WTC11 (cell line): ENCODE results near the gene COPZ2. TPM values are rescaled to one million over a fixed set of nuclear protein-coding genes. Genes with fewer than 3 reads are reported as not detected.
"Not testable (repeated sequence)": the region's sequence is repeated elsewhere in the genome, so short reads cannot be mapped to it uniquely, and the experiment has no call there.

Experiments used
- ATAC-seq: fragments of 200-7000 bp; cut with Tn5 transposase; 2 replicates; pipeline ENCODE4 v1.10.0; 2021; ENCODE audit warnings: mild to moderate bottlenecking, moderate library complexity
- CTCF ChIA-PET: fragments of 300-600 bp; sonication (Branson Sonifier 250); formaldehyde crosslinking; loops from one replicate; lab custom pipeline; 2021; ENCODE audit warnings: antibody characterized with exemption; lab: Charles Lee
- POLR2A ChIA-PET: fragments of 350-600 bp; sonication (Branson Sonifier 250); formaldehyde crosslinking; loops from one replicate; lab custom pipeline; 2021; ENCODE audit warnings: antibody characterized with exemption; lab: Charles Lee
- DNase-seq: peaks from one replicate; pipeline ENCODE4 v3.0.0; 2021; ENCODE audit warnings: low spot score
- H3K27ac Mint-ChIP-seq: 2 replicates; pipeline ENCODE4 v1.8.0; 2021; ENCODE audit warnings: mixed read lengths
- H3K27me3 Mint-ChIP-seq: 2 replicates; pipeline ENCODE4 v1.8.0; 2021; ENCODE audit warnings: low read depth, mild to moderate bottlenecking, moderate library complexity, mixed read lengths
- H3K36me3 Mint-ChIP-seq: 2 replicates; pipeline ENCODE4 v1.8.0; 2021; ENCODE audit warnings: mixed read lengths
- H3K4me1 Mint-ChIP-seq: 2 replicates; pipeline ENCODE4 v1.8.0; 2022; ENCODE audit warnings: mixed read lengths
- H3K4me3 Mint-ChIP-seq: 2 replicates; pipeline ENCODE4 v1.8.0; 2021; ENCODE audit warnings: mild to moderate bottlenecking, moderate library complexity, mixed read lengths
- H3K9me3 Mint-ChIP-seq: 2 replicates; pipeline ENCODE4 v1.8.0; 2021; ENCODE audit warnings: mixed read lengths
- CREB1 ChIP-seq: sonication (generic); formaldehyde crosslinking; IDR thresholded peaks from 2 replicates; pipeline ENCODE4 v1.8.0; 2023; ENCODE audit warnings: mild to moderate bottlenecking, missing genetic modification reagents
- GABPB1 ChIP-seq: sonication (generic); formaldehyde crosslinking; IDR thresholded peaks from 2 replicates; pipeline ENCODE4 v1.8.1; 2023; ENCODE audit warnings: mild to moderate bottlenecking, missing genetic modification reagents
- HMGA2 ChIP-seq: fragments of 250-450 bp; sonication (Bioruptor Pico); IDR thresholded peaks from 2 replicates; pipeline ENCODE4 v1.4.0; 2021; ENCODE audit warnings: mild to moderate bottlenecking, moderate library complexity
- KAT7 ChIP-seq: sonication (generic); formaldehyde crosslinking; IDR thresholded peaks from 2 replicates; pipeline ENCODE4 v1.8.1; 2023; ENCODE audit warnings: missing genetic modification reagents, mild to moderate bottlenecking, borderline replicate concordance
- MXD4 ChIP-seq: fragments of 250-450 bp; sonication (Bioruptor Pico); IDR thresholded peaks from 2 replicates; pipeline ENCODE4 v1.8.0; 2021; ENCODE audit warnings: mild to moderate bottlenecking, moderate library complexity, borderline replicate concordance
- NFYB ChIP-seq: sonication (generic); formaldehyde crosslinking; conservative IDR thresholded peaks from 2 replicates; pipeline ENCODE4 v1.8.0; 2022; ENCODE audit warnings: low read depth, missing genetic modification reagents
- NR1H2 ChIP-seq: sonication (generic); formaldehyde crosslinking; IDR thresholded peaks from 2 replicates; pipeline ENCODE4 v1.9.0; 2021; ENCODE audit warnings: mild to moderate bottlenecking, moderate library complexity, missing genetic modification reagents
- RELA ChIP-seq: sonication (generic); formaldehyde crosslinking; IDR thresholded peaks from 2 replicates; pipeline ENCODE4 v1.8.1; 2022; ENCODE audit warnings: missing genetic modification reagents, mild to moderate bottlenecking, borderline replicate concordance
- SMAD4 ChIP-seq: sonication (generic); formaldehyde crosslinking; IDR thresholded peaks from 2 replicates; pipeline ENCODE4 v1.8.0; 2022; ENCODE audit warnings: mild to moderate bottlenecking, missing genetic modification reagents
- total RNA-seq: library from RNA; stranded (reverse); gene quantifications from 3 replicates; pipeline ENCODE4 v1.2.3, GENCODE V29; 2021
- TF ChIP-seq, protein P1 (sequence below): sonication (generic); formaldehyde crosslinking; IDR thresholded peaks from 2 replicates; pipeline ENCODE4 v1.8.0; 2023; ENCODE audit warnings: mild to moderate bottlenecking, missing genetic modification reagents
- TF ChIP-seq, protein P2 (sequence below): sonication (generic); formaldehyde crosslinking; IDR thresholded peaks from 2 replicates; pipeline ENCODE4 v1.8.0; 2022; ENCODE audit warnings: mild to moderate bottlenecking, missing genetic modification reagents
- TF ChIP-seq, protein P3 (sequence below): fragments of 250-450 bp; sonication (Bioruptor Pico); IDR thresholded peaks from 2 replicates; pipeline ENCODE4 v1.9.0; 2021; ENCODE audit warnings: mild to moderate bottlenecking, borderline replicate concordance
- TF ChIP-seq, protein P4 (sequence below): fragments of 200-600 bp; IDR thresholded peaks from 2 replicates; pipeline ENCODE4 v1.8.0; 2022; ENCODE audit warnings: antibody characterized with exemption
- TF ChIP-seq, protein P5 (sequence below): fragments of 250-450 bp; sonication (Bioruptor Pico); IDR thresholded peaks from 2 replicates; pipeline ENCODE4 v1.8.0; 2021; ENCODE audit warnings: mild to moderate bottlenecking
- TF ChIP-seq, protein P6 (sequence below): sonication (generic); formaldehyde crosslinking; IDR thresholded peaks from 2 replicates; pipeline ENCODE4 v1.8.1; 2022; ENCODE audit warnings: low read depth, missing genetic modification reagents, borderline replicate concordance
- TF ChIP-seq, protein P7 (sequence below): sonication (generic); formaldehyde crosslinking; IDR thresholded peaks from 2 replicates; pipeline ENCODE4 v1.8.0; 2022; ENCODE audit warnings: mild to moderate bottlenecking, missing genetic modification reagents

COPZ2 gene
- total RNA-seq, 1 experiment from 2014 or later: 0.44 TPM

DNA sequence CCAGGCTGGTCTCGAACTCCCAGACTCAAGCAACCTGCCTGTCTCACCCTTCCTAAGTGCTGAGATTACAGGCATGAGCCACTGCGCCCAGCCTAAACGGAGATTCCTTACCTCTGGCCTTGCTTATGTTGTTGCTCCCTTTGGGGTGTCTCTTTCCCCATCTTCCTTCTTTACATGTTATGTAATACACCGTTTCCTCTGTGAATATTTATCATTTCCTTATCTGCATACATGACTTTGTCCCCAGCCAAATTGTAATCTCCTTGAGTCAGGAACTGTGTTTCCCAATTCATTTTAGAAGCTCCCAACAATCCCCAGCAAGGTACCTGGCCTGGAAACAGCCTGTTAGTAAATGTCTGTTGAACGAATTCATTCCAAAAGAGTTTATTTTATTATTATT is 15.7 kb downstream of the COPZ2 start:
- peaks cover 35% of the 10 kb centered on the region for H3K27me3 Mint-ChIP-seq
- no peak for TF ChIP-seq HMGA2 (CRISPR knock-in tag)
- no peak for TF ChIP-seq GABPB1 (CRISPR knock-in tag)
- TF ChIP-seq, protein P1, sequence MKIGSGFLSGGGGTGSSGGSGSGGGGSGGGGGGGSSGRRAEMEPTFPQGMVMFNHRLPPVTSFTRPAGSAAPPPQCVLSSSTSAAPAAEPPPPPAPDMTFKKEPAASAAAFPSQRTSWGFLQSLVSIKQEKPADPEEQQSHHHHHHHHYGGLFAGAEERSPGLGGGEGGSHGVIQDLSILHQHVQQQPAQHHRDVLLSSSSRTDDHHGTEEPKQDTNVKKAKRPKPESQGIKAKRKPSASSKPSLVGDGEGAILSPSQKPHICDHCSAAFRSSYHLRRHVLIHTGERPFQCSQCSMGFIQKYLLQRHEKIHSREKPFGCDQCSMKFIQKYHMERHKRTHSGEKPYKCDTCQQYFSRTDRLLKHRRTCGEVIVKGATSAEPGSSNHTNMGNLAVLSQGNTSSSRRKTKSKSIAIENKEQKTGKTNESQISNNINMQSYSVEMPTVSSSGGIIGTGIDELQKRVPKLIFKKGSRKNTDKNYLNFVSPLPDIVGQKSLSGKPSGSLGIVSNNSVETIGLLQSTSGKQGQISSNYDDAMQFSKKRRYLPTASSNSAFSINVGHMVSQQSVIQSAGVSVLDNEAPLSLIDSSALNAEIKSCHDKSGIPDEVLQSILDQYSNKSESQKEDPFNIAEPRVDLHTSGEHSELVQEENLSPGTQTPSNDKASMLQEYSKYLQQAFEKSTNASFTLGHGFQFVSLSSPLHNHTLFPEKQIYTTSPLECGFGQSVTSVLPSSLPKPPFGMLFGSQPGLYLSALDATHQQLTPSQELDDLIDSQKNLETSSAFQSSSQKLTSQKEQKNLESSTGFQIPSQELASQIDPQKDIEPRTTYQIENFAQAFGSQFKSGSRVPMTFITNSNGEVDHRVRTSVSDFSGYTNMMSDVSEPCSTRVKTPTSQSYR: no peak
- TF ChIP-seq CREB1 (CRISPR knock-in tag): no peak
- TF ChIP-seq, protein P2, sequence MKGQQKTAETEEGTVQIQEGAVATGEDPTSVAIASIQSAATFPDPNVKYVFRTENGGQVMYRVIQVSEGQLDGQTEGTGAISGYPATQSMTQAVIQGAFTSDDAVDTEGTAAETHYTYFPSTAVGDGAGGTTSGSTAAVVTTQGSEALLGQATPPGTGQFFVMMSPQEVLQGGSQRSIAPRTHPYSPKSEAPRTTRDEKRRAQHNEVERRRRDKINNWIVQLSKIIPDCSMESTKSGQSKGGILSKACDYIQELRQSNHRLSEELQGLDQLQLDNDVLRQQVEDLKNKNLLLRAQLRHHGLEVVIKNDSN (CRISPR knock-in tag): no peak
- TF ChIP-seq NFYB (CRISPR knock-in tag): no peak
- TF ChIP-seq SMAD4: no peak
- TF ChIP-seq, protein P3, sequence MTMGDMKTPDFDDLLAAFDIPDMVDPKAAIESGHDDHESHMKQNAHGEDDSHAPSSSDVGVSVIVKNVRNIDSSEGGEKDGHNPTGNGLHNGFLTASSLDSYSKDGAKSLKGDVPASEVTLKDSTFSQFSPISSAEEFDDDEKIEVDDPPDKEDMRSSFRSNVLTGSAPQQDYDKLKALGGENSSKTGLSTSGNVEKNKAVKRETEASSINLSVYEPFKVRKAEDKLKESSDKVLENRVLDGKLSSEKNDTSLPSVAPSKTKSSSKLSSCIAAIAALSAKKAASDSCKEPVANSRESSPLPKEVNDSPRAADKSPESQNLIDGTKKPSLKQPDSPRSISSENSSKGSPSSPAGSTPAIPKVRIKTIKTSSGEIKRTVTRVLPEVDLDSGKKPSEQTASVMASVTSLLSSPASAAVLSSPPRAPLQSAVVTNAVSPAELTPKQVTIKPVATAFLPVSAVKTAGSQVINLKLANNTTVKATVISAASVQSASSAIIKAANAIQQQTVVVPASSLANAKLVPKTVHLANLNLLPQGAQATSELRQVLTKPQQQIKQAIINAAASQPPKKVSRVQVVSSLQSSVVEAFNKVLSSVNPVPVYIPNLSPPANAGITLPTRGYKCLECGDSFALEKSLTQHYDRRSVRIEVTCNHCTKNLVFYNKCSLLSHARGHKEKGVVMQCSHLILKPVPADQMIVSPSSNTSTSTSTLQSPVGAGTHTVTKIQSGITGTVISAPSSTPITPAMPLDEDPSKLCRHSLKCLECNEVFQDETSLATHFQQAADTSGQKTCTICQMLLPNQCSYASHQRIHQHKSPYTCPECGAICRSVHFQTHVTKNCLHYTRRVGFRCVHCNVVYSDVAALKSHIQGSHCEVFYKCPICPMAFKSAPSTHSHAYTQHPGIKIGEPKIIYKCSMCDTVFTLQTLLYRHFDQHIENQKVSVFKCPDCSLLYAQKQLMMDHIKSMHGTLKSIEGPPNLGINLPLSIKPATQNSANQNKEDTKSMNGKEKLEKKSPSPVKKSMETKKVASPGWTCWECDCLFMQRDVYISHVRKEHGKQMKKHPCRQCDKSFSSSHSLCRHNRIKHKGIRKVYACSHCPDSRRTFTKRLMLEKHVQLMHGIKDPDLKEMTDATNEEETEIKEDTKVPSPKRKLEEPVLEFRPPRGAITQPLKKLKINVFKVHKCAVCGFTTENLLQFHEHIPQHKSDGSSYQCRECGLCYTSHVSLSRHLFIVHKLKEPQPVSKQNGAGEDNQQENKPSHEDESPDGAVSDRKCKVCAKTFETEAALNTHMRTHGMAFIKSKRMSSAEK: no peak
- TF ChIP-seq, protein P4, sequence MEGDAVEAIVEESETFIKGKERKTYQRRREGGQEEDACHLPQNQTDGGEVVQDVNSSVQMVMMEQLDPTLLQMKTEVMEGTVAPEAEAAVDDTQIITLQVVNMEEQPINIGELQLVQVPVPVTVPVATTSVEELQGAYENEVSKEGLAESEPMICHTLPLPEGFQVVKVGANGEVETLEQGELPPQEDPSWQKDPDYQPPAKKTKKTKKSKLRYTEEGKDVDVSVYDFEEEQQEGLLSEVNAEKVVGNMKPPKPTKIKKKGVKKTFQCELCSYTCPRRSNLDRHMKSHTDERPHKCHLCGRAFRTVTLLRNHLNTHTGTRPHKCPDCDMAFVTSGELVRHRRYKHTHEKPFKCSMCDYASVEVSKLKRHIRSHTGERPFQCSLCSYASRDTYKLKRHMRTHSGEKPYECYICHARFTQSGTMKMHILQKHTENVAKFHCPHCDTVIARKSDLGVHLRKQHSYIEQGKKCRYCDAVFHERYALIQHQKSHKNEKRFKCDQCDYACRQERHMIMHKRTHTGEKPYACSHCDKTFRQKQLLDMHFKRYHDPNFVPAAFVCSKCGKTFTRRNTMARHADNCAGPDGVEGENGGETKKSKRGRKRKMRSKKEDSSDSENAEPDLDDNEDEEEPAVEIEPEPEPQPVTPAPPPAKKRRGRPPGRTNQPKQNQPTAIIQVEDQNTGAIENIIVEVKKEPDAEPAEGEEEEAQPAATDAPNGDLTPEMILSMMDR: no peak
- TF ChIP-seq, protein P5, sequence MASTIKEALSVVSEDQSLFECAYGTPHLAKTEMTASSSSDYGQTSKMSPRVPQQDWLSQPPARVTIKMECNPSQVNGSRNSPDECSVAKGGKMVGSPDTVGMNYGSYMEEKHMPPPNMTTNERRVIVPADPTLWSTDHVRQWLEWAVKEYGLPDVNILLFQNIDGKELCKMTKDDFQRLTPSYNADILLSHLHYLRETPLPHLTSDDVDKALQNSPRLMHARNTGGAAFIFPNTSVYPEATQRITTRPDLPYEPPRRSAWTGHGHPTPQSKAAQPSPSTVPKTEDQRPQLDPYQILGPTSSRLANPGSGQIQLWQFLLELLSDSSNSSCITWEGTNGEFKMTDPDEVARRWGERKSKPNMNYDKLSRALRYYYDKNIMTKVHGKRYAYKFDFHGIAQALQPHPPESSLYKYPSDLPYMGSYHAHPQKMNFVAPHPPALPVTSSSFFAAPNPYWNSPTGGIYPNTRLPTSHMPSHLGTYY (CRISPR knock-in tag): no peak
- TF ChIP-seq NR1H2 (CRISPR knock-in tag): no peak
- no peak for TF ChIP-seq MXD4
- no peak for TF ChIP-seq RELA (CRISPR knock-in tag)
- TF ChIP-seq, protein P6, sequence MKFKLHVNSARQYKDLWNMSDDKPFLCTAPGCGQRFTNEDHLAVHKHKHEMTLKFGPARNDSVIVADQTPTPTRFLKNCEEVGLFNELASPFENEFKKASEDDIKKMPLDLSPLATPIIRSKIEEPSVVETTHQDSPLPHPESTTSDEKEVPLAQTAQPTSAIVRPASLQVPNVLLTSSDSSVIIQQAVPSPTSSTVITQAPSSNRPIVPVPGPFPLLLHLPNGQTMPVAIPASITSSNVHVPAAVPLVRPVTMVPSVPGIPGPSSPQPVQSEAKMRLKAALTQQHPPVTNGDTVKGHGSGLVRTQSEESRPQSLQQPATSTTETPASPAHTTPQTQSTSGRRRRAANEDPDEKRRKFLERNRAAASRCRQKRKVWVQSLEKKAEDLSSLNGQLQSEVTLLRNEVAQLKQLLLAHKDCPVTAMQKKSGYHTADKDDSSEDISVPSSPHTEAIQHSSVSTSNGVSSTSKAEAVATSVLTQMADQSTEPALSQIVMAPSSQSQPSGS (CRISPR knock-in tag): no peak
- no peak for TF ChIP-seq KAT7
- TF ChIP-seq, protein P7, sequence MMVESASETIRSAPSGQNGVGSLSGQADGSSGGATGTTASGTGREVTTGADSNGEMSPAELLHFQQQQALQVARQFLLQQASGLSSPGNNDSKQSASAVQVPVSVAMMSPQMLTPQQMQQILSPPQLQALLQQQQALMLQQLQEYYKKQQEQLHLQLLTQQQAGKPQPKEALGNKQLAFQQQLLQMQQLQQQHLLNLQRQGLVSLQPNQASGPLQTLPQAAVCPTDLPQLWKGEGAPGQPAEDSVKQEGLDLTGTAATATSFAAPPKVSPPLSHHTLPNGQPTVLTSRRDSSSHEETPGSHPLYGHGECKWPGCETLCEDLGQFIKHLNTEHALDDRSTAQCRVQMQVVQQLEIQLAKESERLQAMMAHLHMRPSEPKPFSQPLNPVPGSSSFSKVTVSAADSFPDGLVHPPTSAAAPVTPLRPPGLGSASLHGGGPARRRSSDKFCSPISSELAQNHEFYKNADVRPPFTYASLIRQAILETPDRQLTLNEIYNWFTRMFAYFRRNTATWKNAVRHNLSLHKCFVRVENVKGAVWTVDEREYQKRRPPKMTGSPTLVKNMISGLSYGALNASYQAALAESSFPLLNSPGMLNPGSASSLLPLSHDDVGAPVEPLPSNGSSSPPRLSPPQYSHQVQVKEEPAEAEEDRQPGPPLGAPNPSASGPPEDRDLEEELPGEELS (CRISPR knock-in tag): no peak
- ATAC-seq (no peak), DNase-seq (no peak)
- H3K27ac Mint-ChIP-seq: no peak overlapping the region
- H3K9me3 Mint-ChIP-seq: no peaks in the 10 kb centered on the region
- CTCF ChIA-PET: interaction anchor here (1.7 to 12.8 kb wide), 5 partner anchors 10 to 175 kb away, joined by 6 to 242 read pairs (median 11); partner anchors contain the start of gene CDK5RAP3
- POLR2A ChIA-PET: no interaction called here
- peaks cover 25% of the 10 kb centered on the region for H3K4me1 Mint-ChIP-seq
- H3K36me3 Mint-ChIP-seq: no peaks in the 10 kb centered on the region
- no peak overlapping the region for H3K4me3 Mint-ChIP-seq

DNA sequence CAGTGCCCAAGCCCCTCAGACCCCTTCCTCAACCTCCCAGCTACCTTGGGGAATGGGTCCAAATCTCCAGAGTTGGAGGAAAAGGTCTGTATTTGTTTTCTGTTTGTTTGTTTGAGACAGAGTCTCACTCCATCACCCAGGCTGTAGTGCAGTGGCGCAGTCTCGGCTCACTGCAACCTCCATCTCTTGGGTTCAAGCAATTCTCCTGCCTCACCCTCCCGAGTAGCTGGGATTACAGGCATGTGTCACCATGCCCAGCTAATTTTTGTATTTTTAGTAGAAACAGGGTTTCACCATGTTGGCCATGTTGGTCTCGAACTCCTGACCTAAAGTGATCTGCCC is 19.8 kb downstream of the COPZ2 start:
- peaks cover 11% of the 10 kb centered on the region for H3K4me1 Mint-ChIP-seq
- H3K4me3 Mint-ChIP-seq: not testable (repeated sequence)
- POLR2A ChIA-PET: interaction anchor here (0.6 to 1.3 kb wide), 3 partner anchors 8 to 47 kb away, joined by 3 read pairs; partner anchors contain the start of gene CDK5RAP3

More for the DNA sequence above, 19.8 kb downstream of the COPZ2 start:
- H3K36me3 Mint-ChIP-seq, ATAC-seq, H3K27ac Mint-ChIP-seq, DNase-seq, H3K9me3 Mint-ChIP-seq: not testable (repeated sequence)
- H3K27me3 Mint-ChIP-seq: peaks cover 19% of the 10 kb centered on the region
- CTCF ChIA-PET: interaction anchor here (0.5 to 12.8 kb wide), 32 partner anchors 9 to 619 kb away, joined by 3 to 242 read pairs (median 8); partner anchors contain the start of genes CDK5RAP3, NFE2L1, PNPO and PRR15L
